Measurements from ENCODE around the gene PHKA1.

PHKA1 gene

GRCh38 chrX:72662020-72662747 is 51.9 kb downstream of the PHKA1 start:
- no peak for TF ChIP-seq CTCF (conservative IDR thresholded peaks at IDR 0.05; ENCODE audit: low read depth, low read length)
- no peak overlapping the region for H3K4me3 ChIP-seq (ENCODE audit: low read depth, low read length)
- DNase-seq (ENCODE audit: low read depth) = no peak

GRCh38 chrX:72659723-72660122 is 54.4 kb downstream of the PHKA1 start:
- H3K4me3 ChIP-seq (ENCODE audit: low read depth, low read length) = no peak overlapping the region
- TF ChIP-seq CTCF (conservative IDR thresholded peaks at IDR 0.05; ENCODE audit: low read depth, low read length) = no peak
- DNase-seq (ENCODE audit: low read depth) = no peak

GRCh38 chrX:72652082-72652481 is 62.0 kb downstream of the PHKA1 start:
- DNase-seq (ENCODE audit: low read depth) = no peak
- H3K4me3 ChIP-seq (ENCODE audit: low read depth, low read length) = no peak overlapping the region
- no peak for TF ChIP-seq CTCF (conservative IDR thresholded peaks at IDR 0.05; ENCODE audit: low read depth, low read length)

GRCh38 chrX:72644946-72645345 is 69.2 kb downstream of the PHKA1 start:
- DNase-seq (ENCODE audit: low read depth) = no peak
- H3K4me3 ChIP-seq (ENCODE audit: low read depth, low read length) = no peak overlapping the region
- no peak for TF ChIP-seq CTCF (conservative IDR thresholded peaks at IDR 0.05; ENCODE audit: low read depth, low read length)

- no peak overlapping the region for H3K4me3 ChIP-seq (ENCODE audit: low read depth, low read length)
- no peak for DNase-seq (ENCODE audit: low read depth)
Observed at GRCh38 chrX:72641611-72642010, 72.5 kb downstream of the PHKA1 start.

GRCh38 chrX:72635930-72636329 is 78.2 kb downstream of the PHKA1 start:
- no peak for TF ChIP-seq CTCF (conservative IDR thresholded peaks at IDR 0.05; ENCODE audit: low read depth, low read length)
- no peak for DNase-seq (ENCODE audit: low read depth)
- no peak overlapping the region for H3K4me3 ChIP-seq (ENCODE audit: low read depth, low read length)

More at GRCh38 chrX:72641611-72642010, 72.5 kb downstream of the PHKA1 start:
- no peak for TF ChIP-seq CTCF (conservative IDR thresholded peaks at IDR 0.05; ENCODE audit: low read depth, low read length)

GRCh38 chrX:72634331-72634730 is 79.8 kb downstream of the PHKA1 start:
- no peak for TF ChIP-seq CTCF (conservative IDR thresholded peaks at IDR 0.05; ENCODE audit: low read depth, low read length)
- no peak overlapping the region for H3K4me3 ChIP-seq (ENCODE audit: low read depth, low read length)
- peak; percentile 19 for DNase-seq (ENCODE audit: low read depth)

All from choroid plexus epithelial cell (primary cell).